DOHH2 (cell line): ENCODE measurements around the gene DNAJC22.
"Not testable (repeated sequence)": the region's sequence is repeated elsewhere in the genome, so short reads cannot be mapped to it uniquely, and the experiment has no call there.

Experiments
- H3F3A ChIP-seq: fragments of 200-600 bp; sonication (generic), shearing (Covaris generic); 2 replicates; pipeline ENCODE4 v1.6.0; 2016; ENCODE audit warnings: antibody characterized with exemption, mild to moderate bottlenecking; ENCODE audit not compliant: control insufficient read depth, insufficient read depth
- H3K27ac ChIP-seq: fragments of 200-600 bp; sonication (generic); 2 replicates; pipeline ENCODE4 v1.5.1; 2014; ENCODE audit warnings: low read depth, mild to moderate bottlenecking, low read length, moderate library complexity
- H3K27me3 ChIP-seq: fragments of 200-600 bp; sonication (generic); 2 replicates; pipeline ENCODE4 v1.6.1; 2014; ENCODE audit warnings: mild to moderate bottlenecking, low read length, mixed read lengths; ENCODE audit not compliant: control insufficient read depth
- H3K36me3 ChIP-seq: fragments of 200-600 bp; sonication (generic); 2 replicates; pipeline ENCODE4 v1.6.1; 2014; ENCODE audit warnings: mild to moderate bottlenecking, low read length, moderate library complexity, mixed read lengths; ENCODE audit not compliant: control insufficient read depth
- H3K4me1 ChIP-seq: fragments of 200-600 bp; sonication (generic); 2 replicates; pipeline ENCODE4 v1.6.1; 2014; ENCODE audit warnings: mild to moderate bottlenecking, low read length, mixed read lengths; ENCODE audit not compliant: control insufficient read depth
- H3K4me2 ChIP-seq: fragments of 200-600 bp; sonication (generic); 2 replicates; pipeline ENCODE4 v1.6.0; 2014; ENCODE audit warnings: mild to moderate bottlenecking, low read length, moderate library complexity
- H3K4me3 ChIP-seq: fragments of 200-600 bp; sonication (generic); 2 replicates; pipeline ENCODE4 v1.5.1; 2014; ENCODE audit warnings: mild to moderate bottlenecking, low read length, mixed read lengths
- H3K79me2 ChIP-seq: fragments of 200-600 bp; sonication (generic); 2 replicates; pipeline ENCODE4 v1.6.1; 2014; ENCODE audit warnings: mild to moderate bottlenecking, low read length, mixed read lengths; ENCODE audit not compliant: control insufficient read depth
- H3K9me2 ChIP-seq: fragments of 200-600 bp; sonication (generic); replicated peaks from 2 replicates; pipeline ENCODE4 v1.6.1; 2014; ENCODE audit warnings: mild to moderate bottlenecking, low read length, mixed read lengths; ENCODE audit not compliant: control insufficient read depth
- H3K9me3 ChIP-seq: fragments of 200-600 bp; sonication (generic); 2 replicates; pipeline ENCODE4 v1.6.1; 2014; ENCODE audit warnings: antibody characterized with exemption, low read length, mixed read lengths; ENCODE audit not compliant: control insufficient read depth, insufficient read depth
- H4K20me1 ChIP-seq: fragments of 200-600 bp; sonication (generic); 2 replicates; pipeline ENCODE4 v1.6.0; 2014; ENCODE audit warnings: low read depth, mild to moderate bottlenecking, antibody characterized with exemption, low read length, moderate library complexity; ENCODE audit not compliant: control insufficient read depth, insufficient read depth
- EZH2phosphoT487 ChIP-seq: fragments of 200-600 bp; sonication (generic); IDR thresholded peaks from 2 replicates; pipeline ENCODE4 v1.6.1; 2017; ENCODE audit warnings: borderline replicate concordance, mild to moderate bottlenecking, antibody characterized with exemption, low read length, moderate library complexity, mixed read lengths
- TF ChIP-seq, protein P1 (sequence below): fragments of 200-600 bp; sonication (generic); IDR thresholded peaks from one replicate; pipeline ENCODE4 v1.5.1; 2014; ENCODE audit warnings: antibody characterized with exemption, mild to moderate bottlenecking, low read depth, low read length; ENCODE audit not compliant: poor library complexity, severe bottlenecking

Gene DNAJC22

GRCh38 chr12:49309386-49309785 is 37.3 kb upstream of the DNAJC22 start:
- Histone ChIP-seq H3K4me3 (no peak overlapping the region), H3K79me2 (no peaks in the 10 kb centered on the region), H3K9me3 (no peaks in the 10 kb centered on the region), H3K27ac (no peak overlapping the region), H4K20me1 (no peaks in the 10 kb centered on the region), H3K27me3 (0 out of 2 replicates have a peak, but pooled peaks cover 8% of the 10 kb centered on the region), H3K4me1 (no peaks in the 10 kb centered on the region), H3F3A (no peaks in the 10 kb centered on the region), H3K4me2 (no peak overlapping the region), H3K36me3 (no peaks in the 10 kb centered on the region), H3K9me2 (no peaks in the 10 kb centered on the region)
- no peak for TF ChIP-seq EZH2phosphoT487
- TF ChIP-seq, protein P1, sequence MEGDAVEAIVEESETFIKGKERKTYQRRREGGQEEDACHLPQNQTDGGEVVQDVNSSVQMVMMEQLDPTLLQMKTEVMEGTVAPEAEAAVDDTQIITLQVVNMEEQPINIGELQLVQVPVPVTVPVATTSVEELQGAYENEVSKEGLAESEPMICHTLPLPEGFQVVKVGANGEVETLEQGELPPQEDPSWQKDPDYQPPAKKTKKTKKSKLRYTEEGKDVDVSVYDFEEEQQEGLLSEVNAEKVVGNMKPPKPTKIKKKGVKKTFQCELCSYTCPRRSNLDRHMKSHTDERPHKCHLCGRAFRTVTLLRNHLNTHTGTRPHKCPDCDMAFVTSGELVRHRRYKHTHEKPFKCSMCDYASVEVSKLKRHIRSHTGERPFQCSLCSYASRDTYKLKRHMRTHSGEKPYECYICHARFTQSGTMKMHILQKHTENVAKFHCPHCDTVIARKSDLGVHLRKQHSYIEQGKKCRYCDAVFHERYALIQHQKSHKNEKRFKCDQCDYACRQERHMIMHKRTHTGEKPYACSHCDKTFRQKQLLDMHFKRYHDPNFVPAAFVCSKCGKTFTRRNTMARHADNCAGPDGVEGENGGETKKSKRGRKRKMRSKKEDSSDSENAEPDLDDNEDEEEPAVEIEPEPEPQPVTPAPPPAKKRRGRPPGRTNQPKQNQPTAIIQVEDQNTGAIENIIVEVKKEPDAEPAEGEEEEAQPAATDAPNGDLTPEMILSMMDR = no peak

GRCh38 chr12:49310451-49311000 is 36.2 kb upstream of the DNAJC22 start:
- not testable (repeated sequence) for H3K27me3 ChIP-seq, H3K9me2 ChIP-seq, H3K27ac ChIP-seq, H3K4me1 ChIP-seq, H3F3A ChIP-seq, H3K4me2 ChIP-seq, H3K4me3 ChIP-seq, H3K9me3 ChIP-seq, H3K79me2 ChIP-seq, H4K20me1 ChIP-seq, H3K36me3 ChIP-seq

GRCh38 chr12:49314811-49315210 is 31.9 kb upstream of the DNAJC22 start:
- Histone ChIP-seq H3K4me3 (no peak overlapping the region), H3F3A (no peaks in the 10 kb centered on the region), H3K9me3 (no peaks in the 10 kb centered on the region), H3K27me3 (no peaks in the 10 kb centered on the region), H3K4me1 (no peaks in the 10 kb centered on the region), H3K36me3 (no peaks in the 10 kb centered on the region), H3K27ac (no peak overlapping the region), H3K79me2 (no peaks in the 10 kb centered on the region), H3K9me2 (no peaks in the 10 kb centered on the region), H4K20me1 (no peaks in the 10 kb centered on the region), H3K4me2 (no peak overlapping the region)
- no peak for TF ChIP-seq EZH2phosphoT487
- TF ChIP-seq, protein P1 = no peak

DNA sequence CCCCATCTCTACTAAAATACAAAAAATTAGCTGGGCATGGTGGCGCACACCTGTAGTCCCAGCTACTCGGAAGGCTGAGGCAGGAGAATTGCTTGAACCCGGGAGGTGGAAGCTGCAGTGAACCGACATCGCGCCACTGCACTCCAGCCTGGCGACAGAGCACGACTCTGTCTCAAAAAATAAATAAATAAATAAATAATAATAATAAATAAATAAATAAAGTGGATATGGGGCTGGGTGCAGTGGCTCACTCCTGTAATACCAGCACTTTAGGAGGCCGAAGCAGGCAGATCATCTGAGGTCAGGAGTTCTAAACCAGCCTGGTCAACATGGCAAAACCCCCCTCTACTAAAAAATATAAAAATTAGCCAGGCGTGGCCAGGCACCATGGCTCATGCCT is 29.6 kb upstream of the DNAJC22 start:
- H3K79me2 ChIP-seq, H3K27me3 ChIP-seq, H3K4me3 ChIP-seq, H4K20me1 ChIP-seq, H3K27ac ChIP-seq, H3F3A ChIP-seq, H3K4me2 ChIP-seq, H3K9me2 ChIP-seq, H3K4me1 ChIP-seq, H3K36me3 ChIP-seq, H3K9me3 ChIP-seq: not testable (repeated sequence)

GRCh38 chr12:49320411-49321103 is 26.1 kb upstream of the DNAJC22 start:
- peaks cover 20% of the 10 kb centered on the region for H3K79me2 ChIP-seq
- H3K36me3 ChIP-seq = peaks cover 22% of the 10 kb centered on the region
- not testable (repeated sequence) for H3K9me2 ChIP-seq, H3F3A ChIP-seq, H3K9me3 ChIP-seq, H3K4me3 ChIP-seq, H3K4me2 ChIP-seq, H3K27ac ChIP-seq, H3K27me3 ChIP-seq, H4K20me1 ChIP-seq
- peaks cover 20% of the 10 kb centered on the region for H3K4me1 ChIP-seq
